Measurements from ENCODE around the gene DEF6.

DNA sequence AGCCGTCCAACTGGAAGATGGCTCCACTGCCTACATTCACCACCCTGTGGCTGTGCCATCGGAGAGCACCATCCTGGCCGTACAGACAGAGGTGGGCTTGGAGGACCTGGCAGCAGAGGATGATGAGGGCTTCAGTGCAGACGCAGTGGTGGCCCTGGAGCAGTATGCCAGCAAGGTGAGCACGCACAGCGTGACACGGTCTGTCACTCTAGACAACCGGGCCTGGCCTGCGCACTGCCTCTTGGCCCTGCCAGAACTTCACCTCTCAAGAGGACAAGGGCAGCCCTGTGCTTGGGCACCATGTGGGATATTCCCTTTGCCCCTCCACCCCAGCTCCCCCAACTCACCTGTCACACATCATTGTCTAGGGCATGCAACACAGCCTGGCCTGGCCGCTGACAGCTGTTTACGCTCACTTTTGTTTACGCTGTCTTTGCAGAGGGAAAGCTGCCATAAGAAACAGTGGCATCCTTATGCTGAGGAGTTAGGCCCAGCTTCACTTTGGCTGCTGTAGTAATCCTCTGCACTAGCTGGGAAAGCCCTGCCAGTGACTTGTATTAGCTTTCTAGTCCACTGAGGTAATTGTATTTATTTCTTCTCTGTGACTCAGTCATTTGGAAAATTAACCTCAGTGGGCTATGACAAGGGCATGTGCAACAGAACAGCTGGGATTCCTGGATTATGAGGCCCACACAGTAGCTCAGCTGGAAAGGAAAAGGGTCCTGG lies 9.8 kb upstream of the DEF6 start:
- TF ChIP-seq, protein P1, sequence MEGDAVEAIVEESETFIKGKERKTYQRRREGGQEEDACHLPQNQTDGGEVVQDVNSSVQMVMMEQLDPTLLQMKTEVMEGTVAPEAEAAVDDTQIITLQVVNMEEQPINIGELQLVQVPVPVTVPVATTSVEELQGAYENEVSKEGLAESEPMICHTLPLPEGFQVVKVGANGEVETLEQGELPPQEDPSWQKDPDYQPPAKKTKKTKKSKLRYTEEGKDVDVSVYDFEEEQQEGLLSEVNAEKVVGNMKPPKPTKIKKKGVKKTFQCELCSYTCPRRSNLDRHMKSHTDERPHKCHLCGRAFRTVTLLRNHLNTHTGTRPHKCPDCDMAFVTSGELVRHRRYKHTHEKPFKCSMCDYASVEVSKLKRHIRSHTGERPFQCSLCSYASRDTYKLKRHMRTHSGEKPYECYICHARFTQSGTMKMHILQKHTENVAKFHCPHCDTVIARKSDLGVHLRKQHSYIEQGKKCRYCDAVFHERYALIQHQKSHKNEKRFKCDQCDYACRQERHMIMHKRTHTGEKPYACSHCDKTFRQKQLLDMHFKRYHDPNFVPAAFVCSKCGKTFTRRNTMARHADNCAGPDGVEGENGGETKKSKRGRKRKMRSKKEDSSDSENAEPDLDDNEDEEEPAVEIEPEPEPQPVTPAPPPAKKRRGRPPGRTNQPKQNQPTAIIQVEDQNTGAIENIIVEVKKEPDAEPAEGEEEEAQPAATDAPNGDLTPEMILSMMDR (IDR thresholded peaks at IDR 0.05): no peak
- TF ChIP-seq TCF7 (CRISPR knock-in tag; IDR thresholded peaks at IDR 0.05; ENCODE audit: low read depth) (no peak), GRHL2 (CRISPR knock-in tag; IDR thresholded peaks at IDR 0.05; ENCODE audit: insufficient replicate concordance, severe bottlenecking) (no peak)
- TF ChIP-seq, protein P2, sequence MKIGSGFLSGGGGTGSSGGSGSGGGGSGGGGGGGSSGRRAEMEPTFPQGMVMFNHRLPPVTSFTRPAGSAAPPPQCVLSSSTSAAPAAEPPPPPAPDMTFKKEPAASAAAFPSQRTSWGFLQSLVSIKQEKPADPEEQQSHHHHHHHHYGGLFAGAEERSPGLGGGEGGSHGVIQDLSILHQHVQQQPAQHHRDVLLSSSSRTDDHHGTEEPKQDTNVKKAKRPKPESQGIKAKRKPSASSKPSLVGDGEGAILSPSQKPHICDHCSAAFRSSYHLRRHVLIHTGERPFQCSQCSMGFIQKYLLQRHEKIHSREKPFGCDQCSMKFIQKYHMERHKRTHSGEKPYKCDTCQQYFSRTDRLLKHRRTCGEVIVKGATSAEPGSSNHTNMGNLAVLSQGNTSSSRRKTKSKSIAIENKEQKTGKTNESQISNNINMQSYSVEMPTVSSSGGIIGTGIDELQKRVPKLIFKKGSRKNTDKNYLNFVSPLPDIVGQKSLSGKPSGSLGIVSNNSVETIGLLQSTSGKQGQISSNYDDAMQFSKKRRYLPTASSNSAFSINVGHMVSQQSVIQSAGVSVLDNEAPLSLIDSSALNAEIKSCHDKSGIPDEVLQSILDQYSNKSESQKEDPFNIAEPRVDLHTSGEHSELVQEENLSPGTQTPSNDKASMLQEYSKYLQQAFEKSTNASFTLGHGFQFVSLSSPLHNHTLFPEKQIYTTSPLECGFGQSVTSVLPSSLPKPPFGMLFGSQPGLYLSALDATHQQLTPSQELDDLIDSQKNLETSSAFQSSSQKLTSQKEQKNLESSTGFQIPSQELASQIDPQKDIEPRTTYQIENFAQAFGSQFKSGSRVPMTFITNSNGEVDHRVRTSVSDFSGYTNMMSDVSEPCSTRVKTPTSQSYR (CRISPR knock-in tag; IDR thresholded peaks at IDR 0.05): no peak
